Activated CD8-positive, alpha-beta T cell treated with anti-CD3 and anti-CD28 coated beads, Interleukin-2, amount 10 ng/mL, durations not matched to agents 7 days and 5 days (primary cell): ENCODE results near the gene NEFH. TPM values are rescaled to one million over a fixed set of nuclear protein-coding genes. Genes with fewer than 3 reads are reported as not detected.

Experiments
- ATAC-seq: fragments of 150-1000 bp; cut with Tn5 transposase; one replicate; pipeline ENCODE4 v1.10.0; 2021; ENCODE audit warnings: moderate library complexity
- CTCF ChIA-PET: fragments of 350-600 bp; sonication (Branson Sonifier 250); formaldehyde crosslinking; loops from one replicate; lab custom pipeline; 2021; ENCODE audit warnings: antibody characterized with exemption; lab: Charles Lee
- POLR2A ChIA-PET: fragments of 350-600 bp; sonication (Branson Sonifier 250); formaldehyde crosslinking; loops from one replicate; lab custom pipeline; 2021; ENCODE audit warnings: antibody characterized with exemption; lab: Charles Lee
- DNase-seq: peaks from one replicate; pipeline ENCODE4 v3.0.0-alpha.2; 2020
- H3K27ac Mint-ChIP-seq: one replicate; pipeline ENCODE4 v1.8.0; 2021; ENCODE audit warnings: mild to moderate bottlenecking, mixed read lengths
- H3K27me3 Mint-ChIP-seq: one replicate; pipeline ENCODE4 v1.8.0; 2021; ENCODE audit warnings: low read depth, mixed read lengths
- H3K36me3 Mint-ChIP-seq: one replicate; pipeline ENCODE4 v1.8.0; 2021; ENCODE audit warnings: low read depth, mixed read lengths
- H3K4me1 Mint-ChIP-seq: one replicate; pipeline ENCODE4 v1.8.0; 2021; ENCODE audit warnings: low read depth, mixed read lengths
- H3K4me3 Mint-ChIP-seq: one replicate; pipeline ENCODE4 v1.8.0; 2021; ENCODE audit warnings: mild to moderate bottlenecking, mixed read lengths
- H3K9me3 Mint-ChIP-seq: one replicate; pipeline ENCODE4 v1.8.0; 2022; ENCODE audit warnings: mixed read lengths; ENCODE audit not compliant: insufficient read depth
- total RNA-seq, 2 experiments: library from RNA; stranded (reverse); gene quantifications; one replicate each; pipeline ENCODE4 v1.2.3, GENCODE V29; 2021

The NEFH gene
- total RNA-seq, 2 experiments from 2014 or later: 4.2 to 4.7 TPM

DNA sequence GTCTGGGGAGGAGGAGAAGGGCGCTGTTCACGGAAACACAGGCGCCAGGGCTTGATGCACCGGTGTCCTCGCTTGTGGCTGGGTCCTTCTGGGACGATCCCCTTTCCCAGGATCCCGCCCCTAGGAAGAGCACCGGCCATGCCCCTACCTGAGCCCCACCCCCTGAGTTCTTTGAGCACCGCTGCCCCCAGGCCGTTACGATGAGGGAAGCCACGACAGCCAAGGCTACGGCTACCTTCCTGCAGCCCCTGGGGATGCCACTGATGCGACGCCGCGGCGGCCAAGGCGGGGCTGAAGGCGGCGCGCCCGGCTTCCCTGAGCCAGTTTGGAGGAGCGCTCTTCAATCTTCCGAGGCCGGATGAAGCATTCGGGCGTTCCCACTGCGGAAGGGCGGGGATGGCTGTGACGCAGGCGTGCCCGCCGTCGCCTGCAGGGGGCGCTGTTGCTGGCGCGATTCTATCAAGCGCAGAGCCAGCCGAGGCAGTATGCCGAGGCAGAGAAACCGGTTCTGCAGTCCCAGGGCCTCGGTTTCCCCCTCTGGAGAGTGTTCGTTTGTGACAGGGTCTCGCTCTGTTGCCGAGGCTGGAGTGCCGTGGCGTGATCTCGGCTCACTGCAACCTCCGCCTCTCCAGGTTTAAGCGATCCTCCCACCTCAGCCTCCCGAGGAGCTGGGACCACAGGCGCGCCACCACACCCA lies 9.7 kb upstream of the NEFH start:
- no peak overlapping the region for H3K27ac Mint-ChIP-seq

DNA sequence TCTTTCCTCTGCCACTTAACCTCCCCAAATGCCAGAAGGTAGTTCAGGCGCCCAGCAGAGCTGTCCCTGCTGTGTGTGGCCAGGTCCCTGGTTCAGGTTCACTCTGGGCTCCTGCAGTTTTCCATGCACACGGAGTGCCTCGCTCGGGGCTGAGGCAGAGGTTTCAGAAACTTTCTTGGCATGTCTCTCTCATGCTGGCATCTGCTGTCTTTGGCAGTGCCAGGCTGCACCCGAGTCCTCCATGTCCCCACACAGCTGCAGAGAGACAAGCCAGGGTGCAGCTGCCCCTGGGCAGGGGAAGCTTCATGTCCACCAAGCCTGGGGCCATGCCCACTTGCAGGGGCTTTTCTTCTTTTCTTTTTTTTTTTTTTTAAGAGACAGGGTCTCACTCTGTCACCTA lies 7.0 kb upstream of the NEFH start:
- Mint-ChIP-seq H3K27ac (no peak overlapping the region), H3K9me3 (no peaks in the 10 kb centered on the region), H3K4me3 (no peak overlapping the region), H3K36me3 (no peaks in the 10 kb centered on the region), H3K27me3 (peaks cover 11% of the 10 kb centered on the region), H3K4me1 (peaks cover 6% of the 10 kb centered on the region)
- DNase-seq (no peak), ATAC-seq (no peak)
- POLR2A ChIA-PET: no interaction called here
- CTCF ChIA-PET: interaction anchor here (0.8 to 1.4 kb wide), 2 partner anchors 25 to 77 kb away, joined by 4 to 5 read pairs; no protein-coding TSS in a partner anchor

More for the DNA sequence above, 9.7 kb upstream of the NEFH start:
- POLR2A ChIA-PET: no interaction called here
- Mint-ChIP-seq H3K4me1 (peaks cover 6% of the 10 kb centered on the region), H3K4me3 (peak overlapping the region; percentile 59), H3K9me3 (no peaks in the 10 kb centered on the region), H3K27me3 (peaks cover 12% of the 10 kb centered on the region), H3K36me3 (no peaks in the 10 kb centered on the region)
- CTCF ChIA-PET: interaction anchor here (1.0 to 2.1 kb wide), 6 partner anchors 11 to 618 kb away, joined by 3 to 9 read pairs (median 4); partner anchors contain the start of gene ASCC2
- ATAC-seq: peak; percentile 93
- peak; percentile 81 for DNase-seq

DNA sequence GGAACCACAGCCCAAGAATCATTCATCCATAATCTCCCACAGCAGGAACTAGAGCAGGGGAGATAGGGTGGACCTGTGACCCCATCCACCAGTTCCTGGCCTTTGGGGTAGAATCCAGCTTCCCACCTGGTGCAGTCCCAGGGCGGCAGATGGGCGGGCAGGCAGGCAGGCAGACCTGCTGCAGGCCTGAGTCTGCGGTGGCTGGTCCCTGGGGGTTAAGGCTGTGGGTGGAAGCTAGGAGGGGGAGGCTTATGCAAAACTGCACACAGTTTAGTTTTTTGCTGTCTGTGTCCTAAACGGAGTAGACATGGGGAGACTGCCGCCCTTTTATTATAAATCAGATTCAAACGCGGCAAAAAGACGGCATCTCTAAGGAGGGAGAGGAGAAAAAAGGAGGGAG lies 4.5 kb upstream of the NEFH start:
- no peaks in the 10 kb centered on the region for H3K9me3 Mint-ChIP-seq
- H3K27ac Mint-ChIP-seq: no peak overlapping the region
- H3K4me1 Mint-ChIP-seq: peaks cover 5% of the 10 kb centered on the region

DNA sequence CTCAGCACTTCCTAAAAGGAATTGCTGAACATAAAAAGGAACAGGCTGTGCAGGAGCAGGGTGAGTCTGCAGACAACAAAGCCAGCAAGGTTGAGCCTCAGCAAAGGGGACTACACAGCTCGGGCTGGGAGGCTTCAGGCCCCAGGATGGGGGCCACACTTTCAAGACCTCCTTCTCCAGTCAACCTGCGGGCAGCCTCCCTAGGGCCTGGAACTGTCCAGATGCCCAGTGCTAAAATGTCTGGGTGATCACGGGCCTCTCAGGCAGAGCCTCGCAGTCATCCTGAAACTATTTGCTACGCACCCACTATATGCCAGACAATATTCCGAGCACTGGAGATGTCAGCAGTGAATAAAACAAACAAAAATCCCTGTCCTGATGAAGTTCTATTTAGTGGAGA lies 3.9 kb upstream of the NEFH start:
- ChIA-PET CTCF (no interaction called here), POLR2A (no interaction called here)
- no peak overlapping the region for H3K4me3 Mint-ChIP-seq

More for the DNA sequence above, 4.5 kb upstream of the NEFH start:
- ATAC-seq (no peak), DNase-seq (no peak)
- Mint-ChIP-seq H3K4me3 (no peak overlapping the region), H3K36me3 (peaks cover 4% of the 10 kb centered on the region), H3K27me3 (peaks cover 22% of the 10 kb centered on the region)
- CTCF ChIA-PET: no interaction called here
- POLR2A ChIA-PET: no interaction called here

DNA sequence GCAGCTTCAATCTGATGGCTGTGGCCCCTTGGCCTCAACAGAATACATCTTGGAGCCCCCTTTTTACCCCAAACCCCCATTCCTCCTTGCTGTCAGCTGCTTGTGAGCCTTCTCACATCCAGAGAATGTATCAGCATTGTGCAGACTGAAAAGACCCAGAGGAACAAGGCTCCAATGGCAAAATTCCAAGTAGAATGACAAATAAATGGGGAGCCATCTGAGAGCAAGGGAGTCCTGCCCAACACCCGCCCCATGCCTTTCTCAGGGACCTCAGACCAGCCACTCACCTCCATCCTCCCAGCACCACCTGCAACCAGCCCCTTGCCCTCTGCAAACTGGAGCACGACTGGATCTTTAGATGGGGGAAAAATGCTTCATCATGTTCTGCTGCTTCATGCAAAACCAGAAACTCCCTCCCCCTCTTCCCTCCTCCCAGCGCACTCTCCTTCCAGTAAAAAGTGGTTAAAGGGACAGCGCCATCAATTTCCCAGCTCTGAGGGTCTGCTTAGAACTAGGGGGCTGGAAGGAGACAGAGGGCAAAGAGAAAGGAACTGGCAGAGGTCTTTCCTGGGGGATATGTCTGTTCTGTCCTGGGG lies 2.2 kb upstream of the NEFH start:
- H3K4me3 Mint-ChIP-seq: no peak overlapping the region
- no peak for ATAC-seq
- ChIA-PET POLR2A (no interaction called here), CTCF (no interaction called here)
- DNase-seq: no peak
- H3K27ac Mint-ChIP-seq: no peak overlapping the region
- H3K9me3 Mint-ChIP-seq: no peaks in the 10 kb centered on the region
- H3K4me1 Mint-ChIP-seq: peaks cover 10% of the 10 kb centered on the region
- H3K36me3 Mint-ChIP-seq: peaks cover 4% of the 10 kb centered on the region
- H3K27me3 Mint-ChIP-seq: peaks cover 37% of the 10 kb centered on the region

More for the DNA sequence above, 3.9 kb upstream of the NEFH start:
- H3K27ac Mint-ChIP-seq: no peak overlapping the region
- H3K9me3 Mint-ChIP-seq: no peaks in the 10 kb centered on the region
- peaks cover 5% of the 10 kb centered on the region for H3K4me1 Mint-ChIP-seq
- H3K27me3 Mint-ChIP-seq: peaks cover 25% of the 10 kb centered on the region
- peaks cover 4% of the 10 kb centered on the region for H3K36me3 Mint-ChIP-seq
- no peak for DNase-seq
- ATAC-seq: no peak

DNA sequence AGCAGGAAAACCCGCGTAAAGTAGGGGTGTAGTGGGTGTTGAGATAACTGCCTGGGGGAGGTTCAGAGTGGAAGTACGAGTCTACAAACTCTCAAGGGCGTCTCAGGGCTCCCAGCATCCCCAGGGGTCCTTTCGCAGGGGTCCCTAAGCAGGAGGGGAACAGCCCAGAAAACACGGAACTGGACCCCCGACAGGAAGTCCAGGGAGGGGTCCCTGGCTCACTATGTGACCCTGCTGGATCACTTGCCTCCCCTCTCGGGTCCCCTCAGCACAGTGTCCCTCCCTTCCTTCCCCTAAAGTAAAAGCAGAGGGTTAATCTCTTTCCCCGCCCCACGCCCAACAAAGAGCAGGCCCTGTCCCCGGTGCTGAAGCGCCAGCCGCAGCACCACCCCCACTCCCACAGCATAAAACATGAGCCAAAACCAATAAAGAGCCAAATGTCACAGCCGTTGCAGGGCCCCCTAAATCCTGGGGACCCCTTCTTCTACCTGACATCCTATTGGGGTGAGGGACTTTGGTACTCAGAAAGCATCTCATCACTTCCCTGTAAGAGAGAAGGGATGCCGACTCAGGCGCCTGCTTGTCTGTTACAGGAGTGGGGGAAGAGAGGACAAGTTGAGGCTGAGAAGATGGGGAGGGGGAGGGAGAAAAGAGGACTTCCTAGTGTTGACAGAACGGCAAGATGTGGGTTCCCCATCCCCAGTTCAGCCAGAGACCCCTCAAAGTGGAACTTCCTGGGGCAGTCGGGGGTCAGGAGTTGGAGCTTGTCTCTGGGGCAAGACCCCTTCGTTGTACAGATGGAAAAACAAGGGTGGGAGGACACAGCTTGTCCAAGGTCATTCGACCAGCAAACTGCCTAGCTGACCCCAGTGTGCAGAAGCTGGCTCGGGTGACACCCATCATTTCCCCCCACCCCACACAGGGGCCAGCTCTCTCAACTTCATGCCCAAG lies 1.4 kb upstream of the NEFH start:
- Mint-ChIP-seq H3K27me3 (peaks cover 37% of the 10 kb centered on the region), H3K36me3 (peaks cover 4% of the 10 kb centered on the region), H3K9me3 (no peaks in the 10 kb centered on the region), H3K4me3 (no peak overlapping the region), H3K27ac (no peak overlapping the region), H3K4me1 (peaks cover 10% of the 10 kb centered on the region)
- DNase-seq (peak; percentile 66), ATAC-seq (peak; percentile 60)
- POLR2A ChIA-PET: no interaction called here
- CTCF ChIA-PET: no interaction called here

DNA sequence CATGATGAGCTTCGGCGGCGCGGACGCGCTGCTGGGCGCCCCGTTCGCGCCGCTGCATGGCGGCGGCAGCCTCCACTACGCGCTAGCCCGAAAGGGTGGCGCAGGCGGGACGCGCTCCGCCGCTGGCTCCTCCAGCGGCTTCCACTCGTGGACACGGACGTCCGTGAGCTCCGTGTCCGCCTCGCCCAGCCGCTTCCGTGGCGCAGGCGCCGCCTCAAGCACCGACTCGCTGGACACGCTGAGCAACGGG lies 169 bp downstream of the NEFH start:
- Mint-ChIP-seq H3K9me3 (no peaks in the 10 kb centered on the region), H3K27ac (no peak overlapping the region), H3K27me3 (peaks cover 37% of the 10 kb centered on the region), H3K4me3 (no peak overlapping the region), H3K36me3 (peaks cover 4% of the 10 kb centered on the region), H3K4me1 (peaks cover 10% of the 10 kb centered on the region)
- DNase-seq (no peak), ATAC-seq (no peak)
- CTCF ChIA-PET: interaction anchor here (1.0 kb wide), 1 partner anchor 293 kb away, joined by 3 read pairs; no protein-coding TSS in a partner anchor
- POLR2A ChIA-PET: interaction anchor here (1.0 kb wide), 1 partner anchor 124 kb away, joined by 4 read pairs; no protein-coding TSS in a partner anchor

DNA sequence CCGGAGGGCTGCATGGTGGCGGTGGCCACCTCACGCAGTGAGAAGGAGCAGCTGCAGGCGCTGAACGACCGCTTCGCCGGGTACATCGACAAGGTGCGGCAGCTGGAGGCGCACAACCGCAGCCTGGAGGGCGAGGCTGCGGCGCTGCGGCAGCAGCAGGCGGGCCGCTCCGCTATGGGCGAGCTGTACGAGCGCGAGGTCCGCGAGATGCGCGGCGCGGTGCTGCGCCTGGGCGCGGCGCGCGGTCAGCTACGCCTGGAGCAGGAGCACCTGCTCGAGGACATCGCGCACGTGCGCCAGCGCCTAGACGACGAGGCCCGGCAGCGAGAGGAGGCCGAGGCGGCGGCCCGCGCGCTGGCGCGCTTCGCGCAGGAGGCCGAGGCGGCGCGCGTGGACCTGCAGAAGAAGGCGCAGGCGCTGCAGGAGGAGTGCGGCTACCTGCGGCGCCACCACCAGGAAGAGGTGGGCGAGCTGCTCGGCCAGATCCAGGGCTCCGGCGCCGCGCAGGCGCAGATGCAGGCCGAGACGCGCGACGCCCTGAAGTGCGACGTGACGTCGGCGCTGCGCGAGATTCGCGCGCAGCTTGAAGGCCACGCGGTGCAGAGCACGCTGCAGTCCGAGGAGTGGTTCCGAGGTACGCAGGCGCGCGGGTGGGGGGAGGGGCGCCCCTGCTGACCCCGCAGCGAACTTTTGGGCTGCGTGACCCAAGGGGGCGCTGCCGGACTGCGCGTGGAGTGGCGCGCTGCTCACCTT lies 670 bp downstream of the NEFH start:
- Mint-ChIP-seq H3K4me1 (peaks cover 10% of the 10 kb centered on the region), H3K36me3 (peaks cover 4% of the 10 kb centered on the region), H3K9me3 (no peaks in the 10 kb centered on the region), H3K27me3 (peaks cover 37% of the 10 kb centered on the region), H3K27ac (no peak overlapping the region), H3K4me3 (peak overlapping the region; percentile 68)
- ChIA-PET POLR2A (interaction anchor here (1.0 kb wide), 1 partner anchor 124 kb away, joined by 4 read pairs; no protein-coding TSS in a partner anchor), CTCF (interaction anchor here (1.0 to 2.2 kb wide), 2 partner anchors 10 to 293 kb away, joined by 3 to 9 read pairs; no protein-coding TSS in a partner anchor)
- peak; percentile 62 for DNase-seq
- ATAC-seq: peak; percentile 79

DNA sequence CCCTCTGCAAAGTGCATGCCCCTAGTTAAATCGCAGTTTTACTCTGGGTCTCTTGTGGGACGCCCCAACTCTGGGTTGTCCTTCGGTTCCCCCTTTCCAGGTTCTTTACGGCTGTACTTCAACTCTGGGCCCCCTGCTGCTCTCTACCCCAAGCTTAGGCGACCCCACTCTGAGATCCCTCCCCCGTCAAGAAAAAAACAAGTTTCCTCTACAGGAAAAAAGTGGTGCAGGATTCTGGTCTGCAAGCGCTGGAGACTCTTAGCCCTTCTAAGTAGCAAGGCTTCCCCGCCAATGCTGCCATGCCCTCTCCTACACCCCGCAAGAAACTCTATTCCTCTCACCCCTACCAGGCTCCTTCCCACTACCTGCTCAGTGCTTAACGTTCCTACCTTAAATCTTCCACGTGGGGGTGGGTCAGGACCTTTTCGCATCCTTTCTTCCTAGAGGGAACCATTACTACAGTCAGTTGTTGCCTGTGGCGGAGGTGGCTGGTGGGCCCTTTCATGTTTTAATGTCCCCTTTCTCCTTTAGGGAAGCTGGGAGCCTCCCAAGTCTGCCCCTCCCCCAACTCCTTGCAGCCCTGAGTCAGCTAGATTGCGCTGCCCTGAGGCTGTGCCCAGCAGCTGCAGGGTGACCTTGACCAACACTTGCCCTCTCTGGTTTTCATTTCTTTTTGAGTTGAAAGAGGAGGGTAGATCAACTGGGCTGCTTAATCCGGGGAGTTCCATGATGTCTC lies 1.4 kb downstream of the NEFH start:
- CTCF ChIA-PET: interaction anchor here (1.0 to 2.2 kb wide), 2 partner anchors 10 to 292 kb away, joined by 3 to 9 read pairs; no protein-coding TSS in a partner anchor
- Mint-ChIP-seq H3K4me1 (peaks cover 10% of the 10 kb centered on the region), H3K36me3 (peaks cover 4% of the 10 kb centered on the region), H3K27me3 (peaks cover 37% of the 10 kb centered on the region), H3K27ac (peak overlapping the region; percentile 48), H3K9me3 (no peaks in the 10 kb centered on the region), H3K4me3 (peak overlapping the region; percentile 68)
- ATAC-seq (peak; percentile 9), DNase-seq (no peak)
- POLR2A ChIA-PET: no interaction called here

DNA sequence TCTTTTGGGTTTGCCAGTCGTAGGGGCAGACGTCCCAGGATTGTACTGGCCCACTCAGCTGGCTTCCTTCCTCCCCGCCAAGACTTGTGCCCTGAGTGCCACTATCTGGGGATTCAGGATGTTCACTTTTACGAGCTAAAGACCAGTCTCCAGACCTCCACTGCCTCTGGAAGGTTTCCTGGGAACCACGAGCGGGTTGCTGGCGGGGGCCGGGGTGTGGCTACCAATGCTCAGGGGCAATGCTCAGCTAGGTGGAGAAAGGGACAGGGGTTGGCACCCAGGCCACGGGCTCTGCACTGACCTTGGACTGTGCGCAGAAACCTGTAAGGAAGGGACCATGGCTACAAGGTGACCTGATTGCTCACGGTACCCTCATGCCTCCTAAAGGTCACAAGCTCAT lies 2.2 kb downstream of the NEFH start:
- Mint-ChIP-seq H3K9me3 (no peaks in the 10 kb centered on the region), H3K4me3 (no peak overlapping the region), H3K4me1 (peaks cover 10% of the 10 kb centered on the region), H3K36me3 (peaks cover 4% of the 10 kb centered on the region), H3K27ac (no peak overlapping the region), H3K27me3 (peaks cover 34% of the 10 kb centered on the region)
- no peak for ATAC-seq
- POLR2A ChIA-PET: no interaction called here
- DNase-seq: no peak
- CTCF ChIA-PET: interaction anchor here (2.2 kb wide), 1 partner anchor 11 kb away, joined by 9 read pairs; no protein-coding TSS in a partner anchor
